Body of pancreas (tissue), 4 donors: ENCODE measurements around the gene NTMT1.

Experiments
- CTCF ChIP-seq, 7 experiments: fragments of 450-650 bp in 4 of 7; fragments of 200-600 bp in 3 of 7; sonication (generic) in 3 of 7; IDR thresholded peaks; one replicate each; pipeline ENCODE4 v1.5.1; 2016 to 2019; ENCODE audit warnings: antibody characterized with exemption in 7 of 7
- POLR2A ChIP-seq, 3 donors: fragments of 450-650 bp; IDR thresholded peaks; one replicate each; pipeline ENCODE4 v1.6.1; 2016; ENCODE audit warnings: antibody characterized with exemption in 3 of 3, mild to moderate bottlenecking in 2 of 3

- TF ChIP-seq CTCF (IDR thresholded peaks at IDR 0.05) (no peak), POLR2A (IDR thresholded peaks at IDR 0.05) (no peak)
Measured at GRCh38 chr9:129606161-129607026, 19.6 kb upstream of the NTMT1 start.
